Activated CD8-positive, alpha-beta T cell treated with anti-CD3 and anti-CD28 coated beads for 36 hours (primary cell): ENCODE results near the gene BCL2L14. TPM values are rescaled to one million over a fixed set of nuclear protein-coding genes. Genes with fewer than 3 reads are reported as not detected.

Experiments used
- ATAC-seq: fragments of 200-7000 bp; cut with Tn5 transposase; one replicate; pipeline ENCODE4 v1.10.0; 2021; ENCODE audit warnings: mild to moderate bottlenecking, moderate library complexity
- CTCF ChIA-PET: fragments of 350-600 bp; sonication (Branson Sonifier 250); formaldehyde crosslinking; loops from one replicate; lab custom pipeline; 2021; ENCODE audit warnings: antibody characterized with exemption; lab: Charles Lee
- POLR2A ChIA-PET: fragments of 350-600 bp; sonication (Branson Sonifier 250); formaldehyde crosslinking; loops from one replicate; lab custom pipeline; 2021; ENCODE audit warnings: antibody characterized with exemption; lab: Charles Lee
- DNase-seq: peaks from one replicate; pipeline ENCODE4 v3.0.0-alpha.2; 2020
- H3K27ac Mint-ChIP-seq: one replicate; pipeline ENCODE4 v1.8.0; 2021; ENCODE audit warnings: mild to moderate bottlenecking, mixed read lengths
- H3K27me3 Mint-ChIP-seq: one replicate; pipeline ENCODE4 v1.8.0; 2021; ENCODE audit warnings: mixed read lengths
- H3K36me3 Mint-ChIP-seq: one replicate; pipeline ENCODE4 v1.8.0; 2021; ENCODE audit warnings: low read depth, mixed read lengths
- H3K4me1 Mint-ChIP-seq: one replicate; pipeline ENCODE4 v1.8.0; 2021; ENCODE audit warnings: low read depth, mixed read lengths
- H3K4me3 Mint-ChIP-seq: one replicate; pipeline ENCODE4 v1.8.0; 2021; ENCODE audit warnings: mild to moderate bottlenecking, moderate library complexity, mixed read lengths
- H3K9me3 Mint-ChIP-seq: one replicate; pipeline ENCODE4 v1.8.0; 2021; ENCODE audit warnings: mixed read lengths
- intact Hi-C: fragments of 100-400 bp; cut with micrococcal nuclease; formaldehyde crosslinking; loops from one replicate; pipeline ENCODE4 v1.10.0; 2022
- total RNA-seq, 2 experiments: library from RNA; stranded (reverse); gene quantifications; one replicate each; pipeline ENCODE4 v1.2.3, GENCODE V29; 2021
- TF ChIP-seq, protein P1 (sequence below): fragments of 200-600 bp; IDR thresholded peaks from one replicate; pipeline ENCODE4 v1.8.0; 2022; ENCODE audit warnings: antibody characterized with exemption, mild to moderate bottlenecking

Gene BCL2L14, protein sequence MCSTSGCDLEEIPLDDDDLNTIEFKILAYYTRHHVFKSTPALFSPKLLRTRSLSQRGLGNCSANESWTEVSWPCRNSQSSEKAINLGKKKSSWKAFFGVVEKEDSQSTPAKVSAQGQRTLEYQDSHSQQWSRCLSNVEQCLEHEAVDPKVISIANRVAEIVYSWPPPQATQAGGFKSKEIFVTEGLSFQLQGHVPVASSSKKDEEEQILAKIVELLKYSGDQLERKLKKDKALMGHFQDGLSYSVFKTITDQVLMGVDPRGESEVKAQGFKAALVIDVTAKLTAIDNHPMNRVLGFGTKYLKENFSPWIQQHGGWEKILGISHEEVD
- 1 to 10 TPM; 3.7 to 5.1 TPM for total RNA-seq

DNA sequence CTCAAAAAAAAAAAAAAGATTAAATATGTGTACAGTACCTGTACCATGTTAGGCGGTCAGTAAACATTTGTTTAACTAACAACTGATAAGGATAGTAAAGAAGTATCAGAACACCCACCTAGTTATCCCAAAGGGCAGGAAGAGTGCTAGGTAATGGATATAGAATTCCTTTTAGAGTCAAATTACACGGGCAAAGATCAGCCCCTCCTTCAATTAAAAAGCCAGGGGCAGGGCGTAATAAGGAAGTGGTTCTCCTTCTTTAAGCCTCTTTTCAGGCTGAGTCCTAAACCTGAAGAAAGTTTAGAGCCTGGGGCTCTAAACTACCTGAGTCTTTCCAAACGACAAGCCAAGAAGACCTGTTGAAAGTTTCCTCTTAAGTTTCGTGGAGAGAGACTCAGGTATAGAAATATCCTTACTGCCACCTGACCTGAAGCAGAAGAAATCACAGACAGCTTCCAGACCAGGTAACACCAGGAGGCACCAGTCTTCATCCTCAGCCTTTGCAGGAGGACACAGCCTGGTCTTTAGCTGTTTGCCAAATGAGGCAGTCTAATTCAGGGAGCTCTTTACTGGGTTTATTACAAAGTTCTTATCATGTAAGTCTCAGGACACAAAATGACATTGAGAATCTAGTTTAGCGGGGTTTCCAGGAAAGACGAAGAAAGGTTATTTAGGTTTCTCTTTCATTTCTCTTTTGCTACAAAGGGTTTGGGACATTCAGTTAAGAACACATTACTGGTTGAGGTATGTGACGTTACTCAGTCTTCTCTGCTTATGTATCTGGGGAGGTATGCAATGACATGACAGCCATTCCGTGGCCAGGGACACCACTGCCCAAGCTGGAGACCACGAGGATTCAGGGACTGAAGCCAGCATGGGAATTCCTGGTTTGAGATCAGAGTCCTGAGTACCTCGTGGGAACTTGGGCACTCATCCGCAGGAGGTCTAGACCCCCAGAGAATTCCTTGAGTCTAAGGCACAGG lies at the start of gene BCL2L14:
Gene BCL2L14 (plus strand): TSS at position 266 of the 983 bp plus-strand sequence. CDS start 8,367 bp downstream, outside the sequence.
- no peaks in the 10 kb centered on the region for H3K9me3 Mint-ChIP-seq
- ChIA-PET CTCF (interaction anchor here (0.8 to 2.0 kb wide), 7 partner anchors 12 to 516 kb away, joined by 3 to 12 read pairs (median 4); no protein-coding TSS in a partner anchor), POLR2A (interaction anchor here (0.6 to 2.0 kb wide), 4 partner anchors 61 to 321 kb away, joined by 3 to 7 read pairs (median 4); partner anchors contain the start of gene LRP6)
- H3K27me3 Mint-ChIP-seq, result no peaks in the 10 kb centered on the region
- TF ChIP-seq, protein P1, sequence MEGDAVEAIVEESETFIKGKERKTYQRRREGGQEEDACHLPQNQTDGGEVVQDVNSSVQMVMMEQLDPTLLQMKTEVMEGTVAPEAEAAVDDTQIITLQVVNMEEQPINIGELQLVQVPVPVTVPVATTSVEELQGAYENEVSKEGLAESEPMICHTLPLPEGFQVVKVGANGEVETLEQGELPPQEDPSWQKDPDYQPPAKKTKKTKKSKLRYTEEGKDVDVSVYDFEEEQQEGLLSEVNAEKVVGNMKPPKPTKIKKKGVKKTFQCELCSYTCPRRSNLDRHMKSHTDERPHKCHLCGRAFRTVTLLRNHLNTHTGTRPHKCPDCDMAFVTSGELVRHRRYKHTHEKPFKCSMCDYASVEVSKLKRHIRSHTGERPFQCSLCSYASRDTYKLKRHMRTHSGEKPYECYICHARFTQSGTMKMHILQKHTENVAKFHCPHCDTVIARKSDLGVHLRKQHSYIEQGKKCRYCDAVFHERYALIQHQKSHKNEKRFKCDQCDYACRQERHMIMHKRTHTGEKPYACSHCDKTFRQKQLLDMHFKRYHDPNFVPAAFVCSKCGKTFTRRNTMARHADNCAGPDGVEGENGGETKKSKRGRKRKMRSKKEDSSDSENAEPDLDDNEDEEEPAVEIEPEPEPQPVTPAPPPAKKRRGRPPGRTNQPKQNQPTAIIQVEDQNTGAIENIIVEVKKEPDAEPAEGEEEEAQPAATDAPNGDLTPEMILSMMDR, result no peak
- H3K27ac Mint-ChIP-seq, result peak within 1 kb of the TSS; percentile 90
- intact Hi-C loops, result no loop called here
- H3K36me3 Mint-ChIP-seq, result no peaks in the 10 kb centered on the region
- ATAC-seq (peak; percentile 84), DNase-seq (peak; percentile 24)
- peak within 1 kb of the TSS; percentile 77 for H3K4me3 Mint-ChIP-seq
- H3K4me1 Mint-ChIP-seq, result peaks cover 22% of the 10 kb centered on the region

DNA sequence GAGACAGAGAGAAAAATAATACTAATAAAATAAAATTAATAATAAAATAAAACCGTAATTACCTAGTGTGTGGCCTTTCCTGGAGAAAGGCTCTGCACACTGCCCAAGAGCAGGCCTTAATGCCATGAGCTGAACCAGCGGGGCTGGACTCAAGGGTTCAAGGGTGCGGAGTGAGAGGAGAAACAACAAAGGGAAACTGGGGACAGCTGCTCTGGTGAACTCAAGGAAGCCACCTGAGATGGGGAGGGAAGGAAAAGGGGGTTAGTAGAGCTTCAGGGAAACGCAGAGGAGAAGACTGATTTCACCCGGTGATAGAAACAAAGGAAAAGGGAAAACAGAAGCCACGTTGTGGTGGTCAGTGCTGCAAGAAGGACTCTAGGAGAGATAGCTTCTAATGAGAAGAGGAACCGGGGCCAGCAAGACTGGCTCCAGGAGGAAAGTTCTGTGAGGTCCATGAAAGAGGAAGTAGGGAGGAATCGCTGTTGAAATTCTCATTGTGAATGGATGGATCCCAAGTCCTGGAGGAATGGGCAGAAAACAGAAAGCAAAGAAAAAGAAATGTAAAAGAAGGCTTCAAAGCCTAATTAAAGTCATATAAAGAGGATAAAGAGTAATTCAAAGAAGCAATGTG lies 48.3 kb upstream of the BCL2L14 start:
- intact Hi-C loops, result no loop called here
- Mint-ChIP-seq H3K36me3 (no peaks in the 10 kb centered on the region), H3K27me3 (no peaks in the 10 kb centered on the region), H3K27ac (no peak overlapping the region), H3K4me3 (no peak overlapping the region), H3K4me1 (peaks cover 29% of the 10 kb centered on the region), H3K9me3 (peaks cover 8% of the 10 kb centered on the region)
- TF ChIP-seq, protein P1, result no peak
- no peak for DNase-seq
- ChIA-PET CTCF (interaction anchor here (1.2 to 2.6 kb wide), 2 partner anchors 11 to 258 kb away, joined by 3 to 13 read pairs; no protein-coding TSS in a partner anchor), POLR2A (interaction anchor here (1.3 kb wide), 1 partner anchor 14 kb away, joined by 4 read pairs; no protein-coding TSS in a partner anchor)
- ATAC-seq, result no peak

DNA sequence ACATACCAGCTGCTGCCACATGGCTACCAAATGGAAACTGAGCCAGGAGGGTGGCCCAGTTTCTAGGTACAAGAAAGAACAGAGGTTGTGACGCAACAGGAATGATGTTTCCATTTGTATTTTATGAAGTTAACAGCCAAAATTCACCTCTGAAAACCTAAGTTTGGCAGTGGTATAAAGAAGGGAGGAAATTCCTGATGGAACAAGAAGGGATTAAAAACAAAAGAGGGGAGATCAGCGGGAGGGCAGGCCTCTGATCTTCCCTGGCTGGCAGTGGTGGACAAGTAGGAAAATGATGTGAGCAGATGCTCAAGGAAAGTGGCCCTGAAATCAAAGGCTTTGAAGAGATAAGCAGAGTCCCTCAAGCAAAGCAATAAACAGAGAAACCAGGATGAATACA lies 47.3 kb upstream of the BCL2L14 start:
- POLR2A ChIA-PET, result interaction anchor here (1.3 kb wide), 1 partner anchor 15 kb away, joined by 4 read pairs; no protein-coding TSS in a partner anchor
- no peak for ATAC-seq
- Mint-ChIP-seq H3K27ac (no peak overlapping the region), H3K4me3 (no peak overlapping the region), H3K9me3 (peaks cover 11% of the 10 kb centered on the region), H3K27me3 (no peaks in the 10 kb centered on the region), H3K36me3 (no peaks in the 10 kb centered on the region), H3K4me1 (peaks cover 30% of the 10 kb centered on the region)
- DNase-seq, result no peak
- TF ChIP-seq, protein P1, result no peak
- intact Hi-C loops, result no loop called here
- CTCF ChIA-PET, result interaction anchor here (1.2 to 2.6 kb wide), 2 partner anchors 9 to 259 kb away, joined by 3 to 13 read pairs; no protein-coding TSS in a partner anchor

DNA sequence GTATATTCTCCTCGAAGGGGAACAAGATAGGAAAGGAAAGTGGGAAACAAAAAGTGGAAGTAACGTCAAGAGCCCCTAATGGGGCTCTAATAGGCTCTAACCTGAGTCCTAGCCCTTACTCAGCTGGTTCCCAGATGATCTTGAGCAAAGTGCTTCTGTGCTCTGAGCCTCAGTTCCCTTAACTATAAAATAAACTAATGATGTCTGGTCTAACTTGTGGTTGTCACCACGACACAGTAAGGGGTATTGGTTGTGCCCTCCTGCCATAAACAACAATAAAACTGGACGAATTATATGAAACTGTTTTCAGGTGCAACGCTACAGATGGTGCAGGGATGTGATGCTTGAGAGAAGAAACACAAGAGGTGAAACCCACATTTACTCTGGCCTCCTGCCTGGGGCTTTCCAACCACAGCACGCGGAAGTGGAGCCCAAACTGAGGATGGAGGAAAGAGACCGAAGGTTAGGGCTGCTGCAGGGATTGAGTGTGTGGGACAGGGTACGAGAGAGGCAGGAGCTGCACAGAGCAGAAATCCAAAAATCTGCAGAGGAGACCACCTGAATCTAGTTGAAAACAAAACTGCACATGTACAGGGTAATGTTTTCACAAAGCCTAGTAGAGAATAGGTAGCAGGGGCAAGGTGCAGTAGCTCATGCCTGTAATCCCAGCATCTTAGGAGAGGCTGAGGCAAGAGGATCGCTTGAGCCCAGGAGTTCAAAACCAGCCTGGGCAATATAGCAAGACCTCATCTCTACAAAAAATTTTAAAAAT lies 45.6 kb upstream of the BCL2L14 start:
- Mint-ChIP-seq H3K27ac (no peak overlapping the region), H3K36me3 (no peaks in the 10 kb centered on the region), H3K4me3 (no peak overlapping the region), H3K4me1 (peaks cover 37% of the 10 kb centered on the region), H3K27me3 (no peaks in the 10 kb centered on the region), H3K9me3 (peaks cover 11% of the 10 kb centered on the region)
- CTCF ChIA-PET, result interaction anchor here (0.8 kb wide), 1 partner anchor 444 kb away, joined by 3 read pairs; no protein-coding TSS in a partner anchor
- intact Hi-C loops, result no loop called here
- TF ChIP-seq, protein P1, result no peak
- POLR2A ChIA-PET, result no interaction called here
- DNase-seq (peak; percentile 24), ATAC-seq (peak; percentile 28)
